Measurements from ENCODE around the gene KPNA6. TPM values are rescaled to one million over a fixed set of nuclear protein-coding genes. Genes with fewer than 3 reads are reported as not detected.

The KPNA6 gene
- polyA plus RNA-seq, 1 of the 3 experiments (the other 2 are of a cell fraction) = 13.1 TPM

- Histone ChIP-seq H3K4me1 (ENCODE audit: control insufficient read depth in 1 of 2, insufficient read depth in 2 of 2, low read depth in 1 of 2, low read length in 1 of 2) (peaks cover 18 to 20% of the 10 kb centered on the region in 2 experiments; a peak in 3 of 4 replicates), H3K27ac (ENCODE audit: low read depth in 2 of 2, low read length in 1 of 2) (peak overlapping the region; percentile 90 to 96; a peak in 3 of 4 replicates), H4K20me1 (ENCODE audit: insufficient read depth) (peaks cover 10% of the 10 kb centered on the region; the same call in 1 of the 2 replicates), H2AFZ (ENCODE audit: low read depth) (peak overlapping the region; percentile 77; the same call in 1 of the 2 replicates), H3K27me3 (ENCODE audit: insufficient read depth) (no peaks in the 10 kb centered on the region), H3K79me2 (ENCODE audit: insufficient read depth) (peaks cover 39% of the 10 kb centered on the region), H3K4me3 (ENCODE audit: low read depth in 2 of 2, low read length in 1 of 2) (peak overlapping the region; percentile 65 to 82; a peak in 3 of 4 replicates), H3K9me3 (no peaks in the 10 kb centered on the region), H3K36me3 (replicated peaks in 1 of 2; ENCODE audit: control insufficient read depth in 1 of 2, insufficient read depth in 2 of 2, low read length in 1 of 2) (peaks cover 22 to 33% of the 10 kb centered on the region in 2 experiments), H3F3A (replicated peaks; ENCODE audit: insufficient read depth) (peaks cover 35% of the 10 kb centered on the region), H3K9ac (peak overlapping the region; percentile 98), H3K4me2 (peak overlapping the region; percentile 97), H3K9me2 (no peaks in the 10 kb centered on the region)
- no peak for DNase-seq
- ChIA-PET POLR2A (interaction anchor here (1.0 to 3.4 kb wide), 8 partner anchors 17 to 157 kb away, joined by 3 to 19 read pairs (median 9); partner anchors contain the start of genes CCDC28B, IQCC, KPNA6 and MARCKSL1), CTCF (interaction anchor here (1.1 to 1.7 kb wide), 3 partner anchors 18 to 71 kb away, joined by 3 read pairs; partner anchors contain the start of gene KPNA6)
- TF ChIP-seq RAD21 (IDR thresholded peaks at IDR 0.05; ENCODE audit: low read length) = no peak
- no peak for TF ChIP-seq FOXJ3 (CRISPR knock-in tag; IDR thresholded peaks at IDR 0.05)
- TF ChIP-seq EP300 (IDR thresholded peaks at IDR 0.05; ENCODE audit: borderline replicate concordance in 1 of 2, low read depth in 1 of 2, low read length in 1 of 2) = no peak
- TF ChIP-seq MEF2A (IDR thresholded peaks at IDR 0.05; ENCODE audit: borderline replicate concordance, low read depth) = no peak
- no peak for TF ChIP-seq GABPA (IDR thresholded peaks at IDR 0.05; ENCODE audit: low read depth)
- no peak for TF ChIP-seq JUND (IDR thresholded peaks at IDR 0.05)
- TF ChIP-seq TCF12 (IDR thresholded peaks at IDR 0.05) = no peak
- TF ChIP-seq ZBTB33 (IDR thresholded peaks at IDR 0.05; ENCODE audit: borderline replicate concordance, low read depth) = no peak
- no peak for TF ChIP-seq CHD2 (IDR thresholded peaks at IDR 0.05; ENCODE audit: low read length, partially characterized antibody)
- no peak for TF ChIP-seq TEAD4 (IDR thresholded peaks at IDR 0.05; ENCODE audit: borderline replicate concordance, insufficient read depth)
- no peak for TF ChIP-seq RFX5 (IDR thresholded peaks at IDR 0.05; ENCODE audit: low read length)
- TF ChIP-seq POLR2AphosphoS5 (IDR thresholded peaks at IDR 0.05; ENCODE audit: low read depth, low read length) = no peak
- TF ChIP-seq USF2 (IDR thresholded peaks at IDR 0.05; ENCODE audit: borderline replicate concordance, low read depth, low read length) = no peak
- TF ChIP-seq GATA2 (CRISPR knock-in tag; IDR thresholded peaks at IDR 0.05) = no peak
- no peak for TF ChIP-seq ELF1 (IDR thresholded peaks at IDR 0.05)
- TF ChIP-seq CTCF (IDR thresholded peaks at IDR 0.05) = no peak
- TF ChIP-seq YY1 (IDR thresholded peaks at IDR 0.05; ENCODE audit: low read depth) = no peak
- no peak for TF ChIP-seq NFIC (IDR thresholded peaks at IDR 0.05; ENCODE audit: borderline replicate concordance)
- TF ChIP-seq NRF1 (IDR thresholded peaks at IDR 0.05; ENCODE audit: low read depth, low read length) = no peak
- WGBS (ENCODE audit: low lambda C conversion rate) = 40% methylated on average over 7 of the region's 7 CpGs
Observed at GRCh38 chr1:32179193-32179442, 71.3 kb downstream of the KPNA6 start.
